Measurements from ENCODE around the gene ATE1.

DNA sequence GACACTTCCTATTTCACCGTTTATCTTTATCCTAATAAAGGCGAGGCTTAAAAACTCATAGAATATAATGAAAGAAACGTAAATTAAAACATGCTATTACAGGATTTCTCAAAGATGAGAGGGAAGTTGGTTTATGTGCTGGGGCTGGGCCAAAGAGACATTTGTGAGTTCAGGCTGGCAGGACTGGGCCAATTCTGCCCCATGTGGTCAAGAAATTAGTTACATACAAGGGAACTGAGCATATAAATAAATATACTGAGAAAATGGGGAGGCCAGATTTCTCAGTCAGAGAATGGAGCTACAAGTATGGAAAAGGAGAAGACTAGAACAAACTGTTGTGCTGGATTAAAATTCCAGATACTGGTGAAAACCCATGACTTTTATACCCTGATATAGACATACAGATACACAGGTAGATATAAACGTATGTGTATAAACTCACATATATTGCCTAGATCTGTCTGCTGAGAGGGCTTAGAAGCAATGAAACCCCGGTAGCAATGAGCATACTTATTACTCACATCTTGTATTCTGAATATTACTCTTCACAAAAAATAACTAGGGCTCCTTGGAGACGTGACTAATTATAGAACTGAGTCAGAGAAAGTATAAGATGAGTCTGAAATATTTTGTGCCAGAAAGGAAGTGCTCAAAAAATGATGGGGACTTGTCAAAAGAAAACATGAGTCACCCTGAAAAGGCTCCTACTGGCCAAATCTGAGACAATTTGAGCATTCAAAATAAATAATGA, 173.9 kb downstream of the ATE1 start:
- TF ChIP-seq, protein P1, sequence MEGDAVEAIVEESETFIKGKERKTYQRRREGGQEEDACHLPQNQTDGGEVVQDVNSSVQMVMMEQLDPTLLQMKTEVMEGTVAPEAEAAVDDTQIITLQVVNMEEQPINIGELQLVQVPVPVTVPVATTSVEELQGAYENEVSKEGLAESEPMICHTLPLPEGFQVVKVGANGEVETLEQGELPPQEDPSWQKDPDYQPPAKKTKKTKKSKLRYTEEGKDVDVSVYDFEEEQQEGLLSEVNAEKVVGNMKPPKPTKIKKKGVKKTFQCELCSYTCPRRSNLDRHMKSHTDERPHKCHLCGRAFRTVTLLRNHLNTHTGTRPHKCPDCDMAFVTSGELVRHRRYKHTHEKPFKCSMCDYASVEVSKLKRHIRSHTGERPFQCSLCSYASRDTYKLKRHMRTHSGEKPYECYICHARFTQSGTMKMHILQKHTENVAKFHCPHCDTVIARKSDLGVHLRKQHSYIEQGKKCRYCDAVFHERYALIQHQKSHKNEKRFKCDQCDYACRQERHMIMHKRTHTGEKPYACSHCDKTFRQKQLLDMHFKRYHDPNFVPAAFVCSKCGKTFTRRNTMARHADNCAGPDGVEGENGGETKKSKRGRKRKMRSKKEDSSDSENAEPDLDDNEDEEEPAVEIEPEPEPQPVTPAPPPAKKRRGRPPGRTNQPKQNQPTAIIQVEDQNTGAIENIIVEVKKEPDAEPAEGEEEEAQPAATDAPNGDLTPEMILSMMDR (IDR thresholded peaks at IDR 0.05; ENCODE audit: low read depth, low read length) = no peak
- TF ChIP-seq POLR2A (IDR thresholded peaks at IDR 0.05; ENCODE audit: extremely low read depth, insufficient read length) (no peak), MYC (IDR thresholded peaks at IDR 0.05; ENCODE audit: low read depth, low read length) (no peak)
- TF ChIP-seq, protein P2, sequence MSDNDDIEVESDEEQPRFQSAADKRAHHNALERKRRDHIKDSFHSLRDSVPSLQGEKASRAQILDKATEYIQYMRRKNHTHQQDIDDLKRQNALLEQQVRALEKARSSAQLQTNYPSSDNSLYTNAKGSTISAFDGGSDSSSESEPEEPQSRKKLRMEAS (IDR thresholded peaks at IDR 0.05; ENCODE audit: low read depth, low read length) = no peak
